Activated CD4-positive, alpha-beta T cell treated with anti-CD3 and anti-CD28 coated beads, Interleukin-2, amount 10 ng/mL, durations not matched to agents 7 days and 5 days (primary cell): ENCODE results near the gene BET1. TPM values are rescaled to one million over a fixed set of nuclear protein-coding genes. Genes with fewer than 3 reads are reported as not detected.
"Not testable (repeated sequence)": the region's sequence is repeated elsewhere in the genome, so short reads cannot be mapped to it uniquely, and the experiment has no call there.

Source experiments
- CTCF ChIA-PET: fragments of 350-600 bp; sonication (Branson Sonifier 250); formaldehyde crosslinking; loops from one replicate; lab custom pipeline; 2021; ENCODE audit warnings: antibody characterized with exemption; lab: Charles Lee
- POLR2A ChIA-PET: fragments of 350-600 bp; sonication (Branson Sonifier 250); formaldehyde crosslinking; loops from one replicate; lab custom pipeline; 2021; ENCODE audit warnings: antibody characterized with exemption; lab: Charles Lee
- DNase-seq: peaks from one replicate; pipeline ENCODE4 v3.0.0-alpha.2; 2020
- H3K27ac Mint-ChIP-seq: one replicate; pipeline ENCODE4 v1.8.0; 2021; ENCODE audit warnings: mild to moderate bottlenecking, moderate library complexity, mixed read lengths
- H3K27me3 Mint-ChIP-seq: one replicate; pipeline ENCODE4 v1.8.0; 2021; ENCODE audit warnings: mixed read lengths
- H3K36me3 Mint-ChIP-seq: one replicate; pipeline ENCODE4 v1.8.0; 2021; ENCODE audit warnings: low read depth, mixed read lengths
- H3K4me1 Mint-ChIP-seq: one replicate; pipeline ENCODE4 v1.8.0; 2021; ENCODE audit warnings: mixed read lengths
- H3K4me3 Mint-ChIP-seq: one replicate; pipeline ENCODE4 v1.8.0; 2021; ENCODE audit warnings: mild to moderate bottlenecking, moderate library complexity, mixed read lengths
- H3K9me3 Mint-ChIP-seq: one replicate; pipeline ENCODE4 v1.8.0; 2021; ENCODE audit warnings: mixed read lengths
- total RNA-seq, 2 experiments: library from RNA; stranded (reverse); gene quantifications; one replicate each; pipeline ENCODE4 v1.2.3, GENCODE V29; 2021

Gene BET1
- total RNA-seq, 2 experiments from 2014 or later: 19.2 to 20.0 TPM

DNA sequence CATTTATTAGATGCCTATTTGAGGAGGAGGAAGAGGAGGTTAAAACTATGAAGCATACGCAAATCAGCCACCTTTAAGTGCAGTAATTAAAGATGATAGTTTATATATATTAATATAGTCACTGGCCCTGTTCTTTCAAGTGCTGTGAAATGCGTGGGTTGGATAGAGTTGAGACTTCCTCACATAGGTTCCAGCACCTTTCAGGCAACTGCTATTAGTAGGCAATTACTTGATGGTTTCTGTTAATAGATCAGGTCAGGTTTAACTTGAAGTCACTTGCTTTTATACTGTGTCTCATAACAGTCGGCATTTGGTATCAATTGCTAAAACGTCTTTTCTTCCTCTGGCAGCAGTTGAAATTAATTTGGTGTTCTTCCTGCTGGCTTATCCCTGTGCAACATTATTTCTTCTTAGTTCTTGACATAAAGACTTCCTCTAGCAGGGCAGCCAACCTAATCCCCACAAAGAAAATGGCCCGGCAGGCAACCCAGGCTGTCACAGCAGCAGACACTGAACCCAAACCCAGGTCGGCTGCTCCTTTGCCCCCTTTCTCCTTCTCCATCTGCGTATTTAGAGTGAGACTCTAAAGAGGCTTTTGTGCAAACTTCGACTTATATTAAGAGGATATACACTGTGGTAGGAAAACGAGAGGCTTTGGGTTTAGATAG, 35.3 kb upstream of the BET1 start:
- Mint-ChIP-seq H3K27ac (no peak overlapping the region), H3K4me3 (no peak overlapping the region), H3K4me1 (no peaks in the 10 kb centered on the region), H3K27me3 (peaks cover 23% of the 10 kb centered on the region), H3K36me3 (no peaks in the 10 kb centered on the region), H3K9me3 (no peaks in the 10 kb centered on the region)
- POLR2A ChIA-PET: no interaction called here
- no peak for DNase-seq
- CTCF ChIA-PET: no interaction called here

DNA sequence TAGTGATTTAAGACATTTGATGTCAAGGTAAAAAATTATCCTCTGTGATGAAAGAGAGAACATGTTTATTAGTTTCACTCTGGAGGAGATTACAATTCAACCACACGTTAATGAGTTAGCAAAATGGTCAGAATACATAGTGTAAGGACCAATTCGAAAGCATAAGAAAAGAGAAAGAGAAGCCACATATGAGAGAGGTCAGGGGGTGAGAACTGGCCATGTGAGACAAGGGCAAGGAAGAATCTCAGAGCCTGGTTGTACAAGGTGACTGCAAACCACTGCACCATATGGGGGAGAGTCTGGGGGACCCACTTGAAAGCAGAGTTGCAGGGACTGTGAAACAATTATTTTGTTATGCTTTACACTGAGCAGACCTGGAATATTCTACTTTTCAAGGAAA, 27.7 kb upstream of the BET1 start:
- no peaks in the 10 kb centered on the region for H3K36me3 Mint-ChIP-seq
- H3K4me3 Mint-ChIP-seq: no peak overlapping the region

DNA sequence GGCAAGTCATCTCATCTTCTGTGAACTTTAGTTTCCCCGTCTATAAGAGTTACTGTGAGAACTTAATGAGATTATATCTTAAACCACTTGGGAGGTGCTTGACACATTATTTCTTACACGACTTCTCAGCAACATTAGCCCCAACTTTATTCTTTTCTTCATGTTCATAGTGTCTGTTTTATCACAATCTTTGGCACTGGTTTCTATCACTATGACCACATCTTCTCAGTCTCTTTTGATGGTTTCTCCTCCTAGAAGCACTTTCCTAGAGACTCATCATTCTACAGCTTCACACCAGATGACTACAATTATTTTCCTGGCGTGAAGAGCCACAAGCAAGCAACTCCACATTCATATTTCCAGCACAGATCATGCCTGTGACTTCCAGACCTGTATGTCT, 26.5 kb upstream of the BET1 start:
- CTCF ChIA-PET: no interaction called here
- H3K36me3 Mint-ChIP-seq: no peaks in the 10 kb centered on the region
- H3K4me3 Mint-ChIP-seq: no peak overlapping the region
- no peak for DNase-seq
- H3K27ac Mint-ChIP-seq: no peak overlapping the region
- H3K27me3 Mint-ChIP-seq: peaks cover 9% of the 10 kb centered on the region
- POLR2A ChIA-PET: no interaction called here
- H3K9me3 Mint-ChIP-seq: no peaks in the 10 kb centered on the region
- no peaks in the 10 kb centered on the region for H3K4me1 Mint-ChIP-seq

More for the DNA sequence above, 27.7 kb upstream of the BET1 start:
- Mint-ChIP-seq H3K9me3 (no peaks in the 10 kb centered on the region), H3K27ac (no peak overlapping the region), H3K4me1 (no peaks in the 10 kb centered on the region), H3K27me3 (peaks cover 9% of the 10 kb centered on the region)
- CTCF ChIA-PET: no interaction called here
- no peak for DNase-seq
- POLR2A ChIA-PET: no interaction called here

DNA sequence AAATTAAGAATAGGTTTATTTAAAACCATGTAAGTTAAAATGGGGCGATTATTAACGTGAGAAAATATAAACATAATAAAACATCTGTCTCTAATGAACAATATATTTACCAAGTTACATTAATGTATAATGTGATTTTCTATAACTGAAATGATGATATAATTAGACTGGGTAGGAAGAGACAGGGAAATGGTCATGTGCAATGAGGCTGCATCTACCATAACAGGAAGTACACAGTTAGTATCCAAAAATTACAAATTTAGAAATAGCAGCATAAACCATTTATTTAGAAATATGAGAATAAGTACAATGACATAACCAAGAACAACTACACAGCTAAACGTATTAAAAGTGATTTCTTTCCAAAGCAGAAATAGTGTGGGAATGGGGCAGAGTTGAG, 25.8 kb upstream of the BET1 start:
- no peak for DNase-seq
- H3K27ac Mint-ChIP-seq: no peak overlapping the region
- peaks cover 9% of the 10 kb centered on the region for H3K27me3 Mint-ChIP-seq
- H3K4me1 Mint-ChIP-seq: no peaks in the 10 kb centered on the region
- ChIA-PET CTCF (no interaction called here), POLR2A (no interaction called here)
- no peaks in the 10 kb centered on the region for H3K9me3 Mint-ChIP-seq
- H3K4me3 Mint-ChIP-seq: no peak overlapping the region
- H3K36me3 Mint-ChIP-seq: no peaks in the 10 kb centered on the region

DNA sequence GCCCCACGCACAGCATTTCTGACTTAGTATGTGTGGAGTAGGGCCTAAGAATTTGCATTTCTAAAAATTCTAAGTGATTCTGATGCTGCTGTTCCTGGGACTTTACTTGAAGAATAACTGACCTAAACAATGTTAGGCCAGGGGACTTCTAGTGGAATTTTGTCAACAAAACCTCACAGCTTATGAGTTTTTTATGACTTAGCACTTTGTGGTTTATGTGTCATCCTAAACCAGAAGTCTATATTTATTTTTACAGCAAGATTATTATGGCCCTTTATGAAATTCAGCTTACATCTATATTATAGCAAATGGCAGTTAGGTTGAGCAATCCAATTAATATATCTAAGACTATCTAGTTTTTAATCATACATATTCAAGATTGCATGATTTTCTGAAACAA, 24.6 kb upstream of the BET1 start:
- no peak for DNase-seq
- Mint-ChIP-seq H3K27me3 (peaks cover 9% of the 10 kb centered on the region), H3K36me3 (no peaks in the 10 kb centered on the region), H3K27ac (no peak overlapping the region), H3K4me1 (no peaks in the 10 kb centered on the region), H3K4me3 (no peak overlapping the region), H3K9me3 (no peaks in the 10 kb centered on the region)
- ChIA-PET CTCF (no interaction called here), POLR2A (no interaction called here)

DNA sequence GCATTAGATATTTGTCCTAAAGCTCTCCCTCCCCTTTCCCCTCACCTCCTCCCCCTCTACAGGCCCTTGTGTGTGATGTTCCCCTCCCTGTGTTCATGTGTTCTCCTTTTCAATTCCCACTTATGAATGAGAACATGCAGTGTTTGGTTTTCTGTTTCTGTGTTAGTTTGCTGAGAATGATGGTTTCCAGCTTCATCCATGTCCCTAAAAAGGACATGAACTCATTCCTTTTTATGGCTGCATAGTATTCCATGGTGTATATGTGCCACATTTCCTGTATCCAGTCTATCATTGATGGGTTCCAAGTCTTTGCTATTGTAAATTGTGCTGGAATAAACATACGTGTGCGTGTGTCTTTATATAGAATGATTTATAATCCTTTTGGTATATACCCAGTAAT, 22.5 kb upstream of the BET1 start:
- H3K27ac Mint-ChIP-seq, H3K27me3 Mint-ChIP-seq, DNase-seq, H3K4me1 Mint-ChIP-seq, H3K36me3 Mint-ChIP-seq, H3K4me3 Mint-ChIP-seq, CTCF ChIA-PET, H3K9me3 Mint-ChIP-seq, POLR2A ChIA-PET: not testable (repeated sequence)

DNA sequence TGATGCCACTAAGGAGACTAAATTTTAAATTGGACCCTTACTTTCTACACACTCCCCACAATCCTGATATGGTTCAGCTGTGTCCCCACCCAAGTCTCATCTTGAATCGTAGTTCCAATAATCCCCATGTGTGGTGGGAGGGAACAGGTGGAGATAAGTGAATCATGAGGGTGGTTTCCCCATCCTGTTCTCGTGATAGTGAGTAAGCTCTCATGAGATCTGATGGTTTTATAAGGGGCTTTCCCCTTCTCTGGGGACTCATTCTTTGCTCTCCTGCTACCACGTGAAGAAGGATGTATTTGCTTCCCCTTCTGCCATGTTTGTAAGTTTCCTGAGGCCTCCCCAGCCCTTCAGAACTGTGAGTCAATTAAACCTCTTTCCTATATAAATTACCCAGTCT, 18.4 kb upstream of the BET1 start:
- no peaks in the 10 kb centered on the region for H3K9me3 Mint-ChIP-seq
- POLR2A ChIA-PET: no interaction called here
- no peak overlapping the region for H3K27ac Mint-ChIP-seq
- H3K4me3 Mint-ChIP-seq: no peak overlapping the region
- H3K4me1 Mint-ChIP-seq: no peaks in the 10 kb centered on the region
- CTCF ChIA-PET: no interaction called here
- H3K36me3 Mint-ChIP-seq: no peaks in the 10 kb centered on the region
- peaks cover 3% of the 10 kb centered on the region for H3K27me3 Mint-ChIP-seq
- DNase-seq: no peak

DNA sequence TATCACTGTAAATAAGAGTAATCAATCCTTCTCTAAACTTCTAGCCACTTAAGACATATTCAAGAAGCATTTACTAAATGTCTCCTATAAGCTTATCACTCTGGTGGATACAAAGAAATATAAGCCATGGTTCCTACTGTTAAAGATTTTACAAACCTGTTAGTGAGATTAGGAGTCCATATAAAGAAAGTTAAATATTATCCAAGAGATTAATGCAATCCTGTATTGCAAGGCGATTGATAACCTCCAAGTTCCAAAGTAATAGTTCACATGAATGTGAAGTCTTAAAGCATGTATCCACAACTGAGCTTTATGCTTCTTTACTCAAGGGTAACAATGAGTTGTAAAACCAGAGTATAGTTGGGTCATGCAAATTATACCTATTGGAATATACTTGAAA, 12.6 kb upstream of the BET1 start:
- Mint-ChIP-seq H3K4me1 (no peaks in the 10 kb centered on the region), H3K9me3 (no peaks in the 10 kb centered on the region), H3K27me3 (peaks cover 7% of the 10 kb centered on the region), H3K36me3 (no peaks in the 10 kb centered on the region), H3K4me3 (no peak overlapping the region), H3K27ac (no peak overlapping the region)
- POLR2A ChIA-PET: no interaction called here
- CTCF ChIA-PET: no interaction called here
- no peak for DNase-seq

DNA sequence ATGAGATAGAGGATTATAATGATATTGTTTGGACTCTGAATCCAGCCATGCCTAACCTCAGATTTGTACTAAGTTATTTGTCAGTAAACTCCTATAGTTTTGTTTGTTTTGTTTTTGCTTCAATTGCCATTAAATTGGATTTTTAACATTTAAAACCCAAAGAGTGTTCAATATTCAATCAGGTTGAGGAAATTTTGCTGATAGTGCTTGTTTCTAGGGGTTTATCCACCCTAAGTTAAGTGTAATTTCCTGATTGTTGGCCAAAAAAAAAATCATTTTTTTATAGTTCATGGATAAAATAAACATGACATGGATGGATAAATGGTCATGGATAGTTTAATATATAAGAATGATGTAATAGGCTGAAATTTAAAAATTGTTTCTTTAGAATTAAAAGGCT, 11.4 kb upstream of the BET1 start:
- ChIA-PET POLR2A (no interaction called here), CTCF (no interaction called here)
- Mint-ChIP-seq H3K27ac (no peak overlapping the region), H3K27me3 (peaks cover 7% of the 10 kb centered on the region), H3K9me3 (no peaks in the 10 kb centered on the region), H3K4me1 (no peaks in the 10 kb centered on the region), H3K4me3 (no peak overlapping the region), H3K36me3 (no peaks in the 10 kb centered on the region)
- DNase-seq: no peak

DNA sequence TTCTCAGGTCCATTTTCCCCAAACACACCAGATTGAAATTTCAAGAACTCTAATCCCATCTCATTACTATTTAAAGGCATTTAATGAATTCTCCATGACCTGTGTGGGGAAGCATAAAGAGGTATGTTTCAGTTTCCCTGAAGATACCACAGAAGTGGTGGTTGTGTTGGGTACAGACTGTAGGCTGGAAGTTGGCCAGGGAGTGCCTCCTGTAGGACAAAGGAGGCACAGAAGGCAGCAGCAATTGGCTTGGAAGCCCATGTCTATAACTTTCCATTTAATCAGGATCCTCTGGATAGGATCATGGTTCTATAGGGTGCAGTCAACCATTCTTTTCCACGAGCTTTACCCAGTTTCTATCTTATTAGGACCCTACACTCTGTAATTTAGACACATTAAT, 8.6 kb upstream of the BET1 start:
- no peak overlapping the region for H3K4me3 Mint-ChIP-seq
- CTCF ChIA-PET: no interaction called here
- H3K27ac Mint-ChIP-seq: no peak overlapping the region
- no peak for DNase-seq
- POLR2A ChIA-PET: no interaction called here
- no peaks in the 10 kb centered on the region for H3K4me1 Mint-ChIP-seq
- no peaks in the 10 kb centered on the region for H3K36me3 Mint-ChIP-seq
- peaks cover 7% of the 10 kb centered on the region for H3K27me3 Mint-ChIP-seq
- no peaks in the 10 kb centered on the region for H3K9me3 Mint-ChIP-seq

DNA sequence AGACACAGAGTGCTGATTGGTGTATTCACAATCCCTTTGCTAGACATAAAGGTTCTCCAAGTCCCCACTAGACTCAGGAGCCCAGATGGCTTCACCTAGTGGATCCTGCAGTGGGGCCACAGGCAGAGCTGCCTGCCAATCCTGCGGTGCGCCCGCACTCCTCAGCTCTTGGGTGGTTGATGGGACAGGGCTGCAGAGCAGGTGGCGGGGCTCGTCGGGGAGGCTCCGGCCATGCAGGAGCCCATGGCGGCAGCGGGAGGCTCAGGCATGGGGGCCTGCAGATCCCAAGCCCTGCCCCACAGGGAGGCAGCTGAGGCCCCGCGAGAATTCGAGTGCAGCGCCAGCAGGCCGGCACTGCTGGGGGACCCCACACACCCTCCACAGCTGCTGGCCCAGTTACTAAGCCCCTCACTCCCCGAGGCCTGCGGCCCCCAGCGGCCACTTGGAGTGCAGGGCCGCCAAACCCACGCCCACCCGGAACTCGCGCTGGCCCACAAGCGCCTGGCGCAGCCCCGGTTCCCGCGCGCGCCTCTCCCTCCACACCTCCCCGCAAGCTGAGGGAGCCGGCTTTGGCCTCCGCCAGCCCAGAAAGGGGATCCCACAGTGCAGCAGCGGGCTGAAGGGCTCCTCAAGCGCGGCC, 7.7 kb upstream of the BET1 start:
- CTCF ChIA-PET: no interaction called here
- Mint-ChIP-seq H3K27ac (no peak overlapping the region), H3K36me3 (no peaks in the 10 kb centered on the region), H3K27me3 (peaks cover 13% of the 10 kb centered on the region), H3K4me1 (no peaks in the 10 kb centered on the region), H3K9me3 (no peaks in the 10 kb centered on the region), H3K4me3 (no peak overlapping the region)
- POLR2A ChIA-PET: no interaction called here
- no peak for DNase-seq

DNA sequence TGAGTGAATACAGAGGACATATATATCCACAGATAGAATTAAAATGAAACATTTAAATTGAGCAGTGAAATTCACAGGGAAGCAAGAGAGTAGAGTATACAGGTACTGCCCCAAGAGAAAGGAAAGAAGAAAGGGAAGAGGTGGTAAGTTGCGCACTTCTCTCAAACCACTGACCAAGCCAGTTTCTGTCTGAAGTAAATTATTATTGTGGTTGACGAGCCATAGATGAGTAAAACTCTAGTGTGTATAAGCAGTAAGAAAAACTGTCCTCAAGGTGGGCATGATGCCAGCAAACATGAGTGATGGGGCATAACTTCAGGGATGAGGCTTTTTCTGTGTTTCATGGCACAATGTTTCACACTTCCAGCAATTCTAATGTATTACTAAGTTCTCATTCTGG, 4.4 kb upstream of the BET1 start:
- peaks cover 11% of the 10 kb centered on the region for H3K27me3 Mint-ChIP-seq
- no peak overlapping the region for H3K27ac Mint-ChIP-seq
- POLR2A ChIA-PET: no interaction called here
- H3K4me3 Mint-ChIP-seq: no peak overlapping the region
- H3K9me3 Mint-ChIP-seq: no peaks in the 10 kb centered on the region
- no peak for DNase-seq
- CTCF ChIA-PET: no interaction called here
- H3K36me3 Mint-ChIP-seq: no peaks in the 10 kb centered on the region
- peaks cover 12% of the 10 kb centered on the region for H3K4me1 Mint-ChIP-seq

DNA sequence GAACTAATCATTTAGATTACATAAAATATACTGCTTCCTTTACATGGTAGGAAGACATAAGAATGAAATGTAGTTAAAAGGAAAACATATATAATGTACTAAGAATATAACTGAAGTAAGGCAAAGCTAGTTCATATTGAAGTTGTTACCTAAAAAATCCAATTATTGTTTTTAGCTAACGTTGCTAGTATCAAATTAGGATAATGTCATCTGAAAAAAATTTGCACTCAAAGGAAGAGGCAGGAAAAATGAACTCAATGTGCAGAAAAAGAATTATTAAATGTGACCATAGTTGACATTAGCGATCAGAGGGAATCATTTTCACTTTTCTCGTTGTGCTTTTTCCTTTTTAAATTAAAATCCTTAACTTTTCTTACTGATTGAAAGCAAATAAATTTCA, 1.6 kb upstream of the BET1 start:
- Mint-ChIP-seq H3K4me3 (no peak overlapping the region), H3K27ac (no peak overlapping the region), H3K4me1 (peaks cover 32% of the 10 kb centered on the region), H3K36me3 (no peaks in the 10 kb centered on the region), H3K27me3 (peaks cover 11% of the 10 kb centered on the region), H3K9me3 (no peaks in the 10 kb centered on the region)
- no peak for DNase-seq
- CTCF ChIA-PET: no interaction called here
- POLR2A ChIA-PET: no interaction called here
